Measurements from ENCODE around the gene SGIP1. TPM values are rescaled to one million over a fixed set of nuclear protein-coding genes. Genes with fewer than 3 reads are reported as not detected.
A peak's percentile ranks its signal among the peaks of the same experiment; 100 is the strongest.

SGIP1 gene
- total RNA-seq, 2 donors from 2014 or later: 3.1 TPM; not detected in 1

DNA sequence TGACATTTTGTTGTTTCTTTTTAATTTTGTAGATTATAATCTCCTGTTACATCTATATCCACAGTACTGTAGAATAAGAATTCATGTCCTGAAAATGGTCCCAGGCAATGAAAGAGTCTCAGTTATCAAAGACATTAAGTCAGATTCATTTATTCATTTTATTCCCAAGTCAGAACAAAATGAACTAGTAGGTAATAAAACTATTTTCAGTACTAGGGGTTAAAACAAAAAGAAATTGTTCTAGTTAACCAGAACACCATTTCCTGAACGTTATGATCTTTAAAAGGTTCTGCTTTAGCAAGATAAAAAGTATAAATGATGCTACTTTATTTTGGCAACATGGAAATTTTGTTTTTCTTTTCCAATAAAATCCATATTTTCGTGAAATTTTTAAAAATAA is 211.5 kb downstream of the SGIP1 start:
- DNase-seq (no peak), ATAC-seq (no peak)
- WGBS, 2 donors: 47 to 48% methylated on average over 2 of the region's 2 CpGs
- Histone ChIP-seq H3K4me3 (no peak overlapping the region), H3K4me1 (no peaks in the 10 kb centered on the region), H3K27ac (no peak overlapping the region), H3K9me3 (no peaks in the 10 kb centered on the region), H3K27me3 (no peaks in the 10 kb centered on the region), H3K36me3 (replicated peaks in 1 of 2; ENCODE audit: insufficient read depth in 1 of 2, low read depth in 2 of 2) (no peaks in the 10 kb centered on the region)
- intact Hi-C loops (cut with DNase I): no loop called here
- TF ChIP-seq CTCF (IDR thresholded peaks at IDR 0.05): no peak
- TF ChIP-seq POLR2A (IDR thresholded peaks at IDR 0.05): no peak

DNA sequence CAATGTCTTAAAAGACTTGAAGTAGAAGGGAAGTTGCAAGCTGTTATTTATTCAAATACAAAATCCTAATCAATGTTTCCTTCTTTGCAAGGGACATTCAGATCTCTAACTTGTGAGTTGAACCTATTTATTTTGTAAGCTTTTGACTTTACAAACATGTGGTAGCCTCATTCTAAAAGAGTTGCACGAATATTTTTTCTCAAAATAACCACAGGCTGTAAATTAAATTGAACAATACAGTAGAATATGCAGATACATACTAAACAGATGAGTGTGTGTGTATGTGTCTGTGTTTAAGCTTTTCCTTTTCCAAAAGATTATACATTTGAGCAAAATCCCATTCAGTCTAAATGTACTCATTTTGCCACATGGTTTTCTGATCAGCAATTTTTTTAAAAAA is 213.5 kb downstream of the SGIP1 start:
- 13 to 19% methylated on average over 1 of the region's 1 CpG for WGBS, 2 donors
- Histone ChIP-seq H3K27ac (no peak overlapping the region), H3K27me3 (peaks cover 0 to 3% of the 10 kb centered on the region in 2 donors), H3K4me3 (no peak overlapping the region), H3K9me3 (no peaks in the 10 kb centered on the region), H3K36me3 (replicated peaks in 1 of 2; ENCODE audit: insufficient read depth in 1 of 2, low read depth in 2 of 2) (no peaks in the 10 kb centered on the region), H3K4me1 (peaks cover 6% of the 10 kb centered on the region)
- intact Hi-C loops (cut with DNase I): no loop called here
- TF ChIP-seq POLR2A (IDR thresholded peaks at IDR 0.05): no peak
- no peak for TF ChIP-seq CTCF (IDR thresholded peaks at IDR 0.05)
- ATAC-seq: no peak
- DNase-seq: no peak

GRCh38 chr1:66750577-66750976 is 216.6 kb downstream of the SGIP1 start:
- ATAC-seq (no peak), DNase-seq (no peak)
- intact Hi-C loops (cut with DNase I): no loop called here
- Histone ChIP-seq H3K27me3 (peaks cover 0 to 9% of the 10 kb centered on the region in 2 donors), H3K4me3 (no peak overlapping the region), H3K9me3 (no peaks in the 10 kb centered on the region), H3K36me3 (replicated peaks in 1 of 2; ENCODE audit: insufficient read depth in 1 of 2, low read depth in 2 of 2) (no peaks in the 10 kb centered on the region), H3K4me1 (peaks cover 6% of the 10 kb centered on the region), H3K27ac (no peak overlapping the region)
- TF ChIP-seq CTCF (IDR thresholded peaks at IDR 0.05) (no peak), POLR2A (IDR thresholded peaks at IDR 0.05) (no peak)
- WGBS, 2 donors: 74 to 78% methylated on average over 3 of the region's 3 CpGs

- H3K27me3 ChIP-seq: peaks cover 0 to 9% of the 10 kb centered on the region in 2 donors
- no peak for ATAC-seq
- 68 to 74% methylated on average over 4 of the region's 4 CpGs for WGBS, 2 donors
- H3K9me3 ChIP-seq: no peaks in the 10 kb centered on the region
- no peaks in the 10 kb centered on the region for H3K36me3 ChIP-seq (replicated peaks in 1 of 2; ENCODE audit: insufficient read depth in 1 of 2, low read depth in 2 of 2)
- intact Hi-C loops (cut with DNase I): no loop called here
- no peak overlapping the region for H3K4me3 ChIP-seq
- peaks cover 6% of the 10 kb centered on the region for H3K4me1 ChIP-seq
- no peak for DNase-seq
- no peak overlapping the region for H3K27ac ChIP-seq
- TF ChIP-seq CTCF (IDR thresholded peaks at IDR 0.05) (no peak), POLR2A (IDR thresholded peaks at IDR 0.05) (no peak)
These were observed 217.2 kb downstream of the SGIP1 start for GRCh38 chr1:66751160-66751559.

GRCh38 chr1:66752000-66752592 is 218.1 kb downstream of the SGIP1 start, which contains the start of gene DYNLT5:
DYNLT5 (plus strand) TSS chr1:66752459; CDS start chr1:66754659, 2,200 bp downstream.
- intact Hi-C loops (cut with DNase I): no loop called here
- peaks cover 0 to 9% of the 10 kb centered on the region in 2 donors for H3K27me3 ChIP-seq

More at GRCh38 chr1:66752000-66752592, 218.1 kb downstream of the SGIP1 start, which contains the start of gene DYNLT5:
- peaks cover 6% of the 10 kb centered on the region for H3K4me1 ChIP-seq
- DNase-seq (peak; percentile 14 to 35 (median 20)), ATAC-seq (peak; percentile 56)
- no peaks in the 10 kb centered on the region for H3K9me3 ChIP-seq
- H3K36me3 ChIP-seq (replicated peaks in 1 of 2; ENCODE audit: insufficient read depth in 1 of 2, low read depth in 2 of 2): no peaks in the 10 kb centered on the region
- no peak within 1 kb of the TSS for H3K27ac ChIP-seq
- no peak within 1 kb of the TSS for H3K4me3 ChIP-seq
- WGBS, 2 donors: 11 to 33% methylated on average over 16 to 35 of the region's 35 CpGs
- TF ChIP-seq CTCF (IDR thresholded peaks at IDR 0.05) (no peak), POLR2A (IDR thresholded peaks at IDR 0.05) (no peak)
